Activated CD4-positive, alpha-beta T cell treated with anti-CD3 and anti-CD28 coated beads for 1 hour (primary cell): ENCODE results near the gene SIGLEC10.
"Not testable (repeated sequence)": the region's sequence is repeated elsewhere in the genome, so short reads cannot be mapped to it uniquely, and the experiment has no call there.

Experiments used
- DNase-seq: peaks from one replicate; pipeline ENCODE4 v3.0.0-alpha.2; 2020

The SIGLEC10 gene, protein sequence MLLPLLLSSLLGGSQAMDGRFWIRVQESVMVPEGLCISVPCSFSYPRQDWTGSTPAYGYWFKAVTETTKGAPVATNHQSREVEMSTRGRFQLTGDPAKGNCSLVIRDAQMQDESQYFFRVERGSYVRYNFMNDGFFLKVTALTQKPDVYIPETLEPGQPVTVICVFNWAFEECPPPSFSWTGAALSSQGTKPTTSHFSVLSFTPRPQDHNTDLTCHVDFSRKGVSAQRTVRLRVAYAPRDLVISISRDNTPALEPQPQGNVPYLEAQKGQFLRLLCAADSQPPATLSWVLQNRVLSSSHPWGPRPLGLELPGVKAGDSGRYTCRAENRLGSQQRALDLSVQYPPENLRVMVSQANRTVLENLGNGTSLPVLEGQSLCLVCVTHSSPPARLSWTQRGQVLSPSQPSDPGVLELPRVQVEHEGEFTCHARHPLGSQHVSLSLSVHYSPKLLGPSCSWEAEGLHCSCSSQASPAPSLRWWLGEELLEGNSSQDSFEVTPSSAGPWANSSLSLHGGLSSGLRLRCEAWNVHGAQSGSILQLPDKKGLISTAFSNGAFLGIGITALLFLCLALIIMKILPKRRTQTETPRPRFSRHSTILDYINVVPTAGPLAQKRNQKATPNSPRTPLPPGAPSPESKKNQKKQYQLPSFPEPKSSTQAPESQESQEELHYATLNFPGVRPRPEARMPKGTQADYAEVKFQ

DNA sequence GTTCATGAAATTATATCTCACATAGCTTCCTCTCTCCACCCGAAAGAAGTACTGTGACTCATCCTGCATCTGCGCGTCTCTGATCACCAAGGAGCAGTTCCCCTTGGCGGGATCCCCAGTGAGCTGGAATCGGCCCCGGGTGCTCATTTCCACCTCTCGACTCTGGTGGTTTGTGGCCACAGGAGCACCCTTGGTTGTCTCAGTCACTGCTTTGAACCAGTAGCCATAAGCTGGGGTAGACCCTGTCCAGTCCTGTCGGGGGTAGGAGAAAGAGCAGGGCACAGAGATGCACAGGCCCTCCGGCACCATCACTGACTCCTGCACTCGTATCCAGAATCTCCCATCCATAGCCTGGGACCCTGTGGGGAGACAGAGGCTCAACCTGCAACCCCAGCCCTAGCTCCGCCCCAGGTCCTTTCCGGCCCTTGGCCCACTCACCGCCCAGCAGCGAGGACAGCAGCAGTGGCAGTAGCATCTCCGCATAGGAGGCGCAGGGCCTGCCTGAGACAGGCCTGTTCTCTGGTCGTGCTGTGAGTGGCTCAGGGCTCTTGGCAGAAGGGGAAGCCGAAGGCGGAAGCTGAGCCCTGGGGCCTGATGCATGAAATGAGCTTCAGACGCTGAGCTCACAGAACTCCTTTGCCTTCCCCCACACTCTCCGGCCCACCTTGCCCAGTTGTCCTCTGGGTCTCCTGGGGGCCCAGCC, at the start of gene SIGLEC10:
Gene SIGLEC10, minus strand, starts transcription at position 536 of the 703 bp plus-strand sequence. Its CDS starts 61 bp downstream, at position 475.
- DNase-seq = no peak

DNA sequence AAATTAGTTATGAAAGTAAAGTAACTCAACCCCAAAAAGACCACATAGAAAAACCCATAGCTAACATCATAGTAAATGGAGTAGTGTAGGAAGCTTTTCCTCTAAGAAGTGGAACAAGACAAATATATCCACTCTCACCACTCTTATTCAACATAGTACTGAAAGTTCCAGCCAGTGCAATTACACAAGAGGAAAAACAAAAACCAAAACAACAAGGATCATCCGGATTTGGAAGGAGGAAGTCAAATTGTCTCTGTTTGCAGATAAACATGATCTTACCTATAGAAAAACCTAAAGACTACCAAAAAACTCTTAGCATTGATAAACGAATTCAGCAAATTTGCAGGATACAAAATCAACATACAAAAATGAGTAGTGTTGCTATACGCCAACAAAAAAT, 49.3 kb upstream of the SIGLEC10 start:
- DNase-seq = no peak

DNA sequence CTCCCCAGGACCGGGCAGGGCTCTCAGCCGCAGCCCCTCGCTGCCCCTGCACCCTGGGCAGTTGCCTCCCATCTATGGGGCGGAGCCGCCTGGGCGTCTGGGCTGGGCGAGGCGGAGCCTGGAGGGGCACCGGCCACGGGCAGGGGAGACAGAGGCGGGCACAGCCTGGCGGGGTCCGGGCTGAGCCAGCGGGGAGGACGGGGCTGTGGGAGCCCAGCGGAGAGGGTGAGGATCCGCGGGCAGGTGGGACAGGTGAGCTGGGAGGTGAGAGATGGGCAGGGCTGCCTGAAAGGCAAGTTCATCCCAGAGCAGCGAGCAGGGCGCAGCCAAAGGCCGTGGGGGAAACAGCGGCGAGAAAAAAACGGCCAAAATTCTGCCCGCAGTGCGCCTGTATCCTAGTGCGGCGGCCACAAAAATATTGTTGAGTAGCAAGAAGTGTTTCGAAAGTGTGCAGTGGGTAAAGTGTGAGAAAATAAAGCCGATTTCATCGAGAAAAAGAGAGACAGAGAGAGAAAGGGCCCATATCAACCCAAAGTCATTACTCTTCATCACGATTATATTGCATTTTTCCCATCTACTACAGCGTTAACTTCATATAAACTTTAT, 46.6 kb upstream of the SIGLEC10 start:
- not testable (repeated sequence) for DNase-seq

- DNase-seq = no peak
Observed at GRCh38 chr19:51462681-51463080, 45.2 kb upstream of the SIGLEC10 start.

- DNase-seq = no peak
Observed at GRCh38 chr19:51462276-51462675, 44.8 kb upstream of the SIGLEC10 start.

- DNase-seq = no peak
Observed at GRCh38 chr19:51461723-51462161, 44.3 kb upstream of the SIGLEC10 start.

- DNase-seq = no peak
Observed at GRCh38 chr19:51460164-51460992, 42.9 kb upstream of the SIGLEC10 start.

DNA sequence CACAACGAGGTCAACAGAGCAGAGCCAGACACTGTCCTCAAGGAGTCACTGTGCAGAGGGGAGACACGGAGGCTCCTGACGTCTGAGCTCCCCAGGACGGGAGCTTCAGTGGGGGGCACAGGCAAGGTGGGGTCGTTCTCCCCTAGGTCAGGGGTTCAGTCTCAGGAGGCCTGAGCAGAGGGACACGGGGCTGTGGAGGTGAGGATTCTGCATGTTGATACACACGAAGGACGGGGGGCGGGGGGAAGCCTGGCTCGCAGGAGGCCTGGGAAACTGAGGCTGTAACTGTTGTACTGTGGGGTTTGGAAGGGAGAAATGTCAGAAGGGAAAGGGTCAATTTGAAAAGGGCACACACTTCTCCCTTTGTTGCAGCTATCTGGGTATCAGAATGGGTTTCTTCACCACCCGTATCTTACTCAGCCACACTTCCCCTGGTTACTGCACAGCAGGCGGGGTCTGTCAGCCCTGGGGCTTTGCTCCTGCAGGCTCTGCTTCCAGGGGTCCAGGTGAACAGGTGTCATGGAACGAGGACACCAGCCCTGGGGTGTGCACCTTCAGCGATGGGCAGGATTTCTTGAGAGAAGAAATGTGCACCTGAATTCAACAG, 41.6 kb upstream of the SIGLEC10 start:
- no peak for DNase-seq

DNA sequence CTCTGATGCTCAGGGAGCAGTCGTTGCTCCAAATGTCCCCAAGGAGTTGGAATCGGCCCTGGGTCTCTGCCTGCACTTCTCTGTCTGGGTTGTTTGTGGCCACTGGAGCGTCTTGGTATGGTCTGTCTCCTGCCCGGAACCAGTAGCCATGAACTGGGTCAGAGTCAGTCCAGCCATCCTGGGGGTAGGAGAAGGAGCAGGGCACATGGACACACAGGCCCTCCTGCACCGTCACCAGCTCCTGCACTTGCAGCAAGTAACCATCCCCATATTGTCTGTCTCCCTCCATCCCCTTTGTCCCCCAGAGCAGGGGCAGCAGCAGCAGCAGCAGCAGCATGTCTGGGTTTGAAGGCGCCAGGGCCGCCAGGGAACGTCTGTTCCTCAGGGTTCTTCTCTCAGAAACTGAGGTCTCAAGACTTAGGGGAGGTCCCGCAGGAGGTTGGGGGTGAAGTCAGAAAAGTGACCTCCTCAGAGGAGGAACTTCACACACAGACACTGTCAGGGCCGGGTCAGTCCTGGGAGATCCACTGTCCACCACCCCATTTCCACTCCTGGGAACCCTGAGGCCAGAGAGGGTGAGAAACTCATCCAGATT, 40.7 kb upstream of the SIGLEC10 start, which contains the start of gene SIGLEC8:
Gene SIGLEC8, minus strand, starts transcription at position 404 of the 595 bp plus-strand sequence. Its CDS starts 67 bp downstream, at position 337.
- no peak for DNase-seq

DNA sequence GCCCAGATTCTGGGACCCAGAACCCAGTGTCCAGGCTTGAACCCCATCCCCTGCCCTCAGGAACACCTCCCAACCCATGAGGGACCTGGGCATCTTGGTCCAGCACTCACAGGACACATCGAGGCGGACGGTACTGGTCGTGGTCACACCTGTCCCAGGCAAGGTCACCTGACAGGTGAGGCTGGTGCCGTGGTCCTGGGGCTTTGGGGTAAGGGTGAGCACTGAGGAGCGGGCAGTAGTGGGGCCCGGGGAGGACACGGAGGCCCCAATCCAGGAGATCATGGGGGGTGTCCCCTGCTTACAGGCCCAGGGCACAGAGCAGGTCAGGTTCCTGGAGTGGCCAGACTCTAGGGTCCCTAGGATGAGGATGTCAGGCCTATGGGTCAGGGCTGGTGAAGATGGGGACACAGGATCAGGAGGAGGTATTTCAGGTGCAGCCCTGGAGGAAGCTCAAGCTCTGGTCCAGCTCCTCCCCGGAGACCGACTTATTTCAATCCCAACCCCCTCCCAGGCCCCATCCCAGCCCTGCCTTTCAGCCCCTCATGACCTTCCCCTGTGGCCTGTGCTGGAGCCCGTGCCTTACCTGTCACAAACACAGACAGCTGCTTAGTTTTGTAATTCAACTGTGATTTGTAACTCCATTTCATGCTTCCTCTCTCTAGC, 40.0 kb upstream of the SIGLEC10 start:
- no peak for DNase-seq

DNA sequence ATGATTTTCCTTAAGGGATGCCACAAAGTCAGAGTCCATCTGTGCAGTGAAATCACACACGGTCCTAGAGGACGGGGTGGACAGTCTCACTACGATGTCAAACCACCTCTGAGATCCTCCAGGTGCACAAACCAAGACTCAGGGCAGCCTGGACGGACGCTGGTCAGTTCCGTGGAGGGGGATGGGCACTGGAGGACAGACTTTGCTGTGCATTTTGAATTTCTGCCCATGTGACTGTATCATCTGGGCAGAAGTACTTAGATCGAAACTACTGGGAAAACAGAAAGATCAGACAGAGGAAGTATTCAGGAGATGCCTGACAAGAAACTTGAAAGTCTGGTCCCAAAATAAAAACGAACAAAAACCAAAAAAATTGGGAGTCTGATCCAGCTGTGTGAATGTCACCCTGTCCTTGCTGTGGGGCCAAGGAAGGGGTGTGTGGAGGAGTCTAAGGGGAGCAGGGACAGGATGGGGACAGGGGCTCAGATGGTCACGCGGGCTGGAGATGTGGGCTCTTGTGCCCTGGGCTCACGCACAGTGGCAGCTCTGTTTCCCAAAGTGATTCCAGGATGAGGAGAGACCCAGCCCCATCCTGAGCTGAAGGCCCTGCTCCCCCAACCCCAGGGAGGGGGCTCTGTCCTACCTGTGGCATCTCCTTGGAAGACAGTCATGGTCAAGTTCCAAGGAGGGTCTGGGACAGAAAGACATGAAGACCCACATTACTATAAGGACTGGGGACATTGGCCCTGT, 39.3 kb upstream of the SIGLEC10 start:
- DNase-seq = no peak

DNA sequence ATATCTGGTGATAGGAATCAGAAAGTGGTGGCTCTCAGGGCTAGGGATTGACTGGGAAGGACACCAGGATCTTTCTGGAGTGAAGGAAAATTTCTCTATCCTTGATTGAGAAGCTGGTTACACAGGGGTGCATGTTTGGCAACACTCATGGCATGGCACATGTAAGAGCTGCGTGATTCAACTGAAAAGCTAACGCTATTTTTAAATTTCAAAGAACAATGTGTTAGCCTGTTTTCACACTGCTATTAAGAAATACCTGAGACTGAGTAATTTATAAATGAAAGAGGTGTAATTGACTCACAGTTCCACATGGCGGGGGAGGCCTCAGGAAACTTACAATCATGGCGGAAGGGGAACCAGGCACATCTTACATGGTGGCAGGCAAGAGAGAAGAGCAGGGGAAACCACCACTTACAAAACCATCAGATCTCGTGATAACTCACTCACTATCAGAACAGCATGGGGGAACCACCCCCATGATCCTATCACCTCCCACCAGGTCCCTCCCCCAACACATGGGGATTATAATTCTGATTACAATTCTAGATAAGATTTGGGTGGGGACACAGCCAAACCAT, 33.4 kb upstream of the SIGLEC10 start:
- no peak for DNase-seq

DNA sequence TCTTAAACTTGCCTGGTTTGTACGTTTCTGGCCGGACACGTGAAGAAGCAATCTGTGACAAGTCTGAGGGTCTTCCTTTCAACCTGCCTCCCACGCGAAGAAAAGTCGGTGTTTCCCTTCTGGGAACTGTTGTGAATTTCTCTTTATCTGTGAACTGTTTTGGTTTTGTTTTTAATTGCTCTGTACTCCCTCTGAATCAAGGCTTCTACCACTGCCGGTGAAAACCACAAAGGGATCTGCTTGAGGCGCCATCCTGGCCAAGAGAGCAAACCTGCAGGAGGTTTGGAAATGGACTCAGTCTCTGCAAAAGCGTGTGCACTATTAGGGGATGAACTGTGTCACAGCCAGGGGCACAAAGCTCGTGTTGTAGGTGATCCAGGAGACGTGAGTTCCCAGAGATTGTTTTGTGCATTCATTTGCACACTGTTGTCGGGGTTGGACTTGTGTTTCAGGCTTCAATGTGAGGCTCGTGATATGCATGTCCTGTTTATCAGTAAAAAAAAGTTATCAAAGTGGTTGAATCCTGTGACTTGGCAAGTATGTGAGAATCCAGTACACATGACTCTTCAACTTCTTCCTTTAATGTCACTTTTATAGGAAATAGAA, 31.1 kb upstream of the SIGLEC10 start:
- DNase-seq = no peak

DNA sequence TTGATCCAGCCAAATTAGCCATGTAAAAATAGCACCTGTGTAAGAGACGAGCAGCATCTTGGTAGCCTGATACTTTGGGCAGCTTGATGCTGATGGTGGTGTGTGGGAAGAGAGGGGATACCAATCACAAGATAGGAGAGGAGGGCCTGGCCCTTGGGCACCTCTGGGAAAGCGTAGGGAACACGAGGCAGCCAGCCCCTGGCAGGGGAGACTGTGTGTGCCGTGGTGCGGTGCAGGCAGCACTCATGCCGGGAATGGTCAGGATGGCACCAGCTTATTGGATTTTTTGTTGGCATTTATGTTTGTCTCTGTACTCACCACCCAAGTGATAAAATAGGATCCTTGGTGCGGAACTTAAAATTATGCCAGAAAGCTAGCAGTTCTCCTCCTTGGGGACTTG, 30.6 kb upstream of the SIGLEC10 start:
- DNase-seq = no peak

DNA sequence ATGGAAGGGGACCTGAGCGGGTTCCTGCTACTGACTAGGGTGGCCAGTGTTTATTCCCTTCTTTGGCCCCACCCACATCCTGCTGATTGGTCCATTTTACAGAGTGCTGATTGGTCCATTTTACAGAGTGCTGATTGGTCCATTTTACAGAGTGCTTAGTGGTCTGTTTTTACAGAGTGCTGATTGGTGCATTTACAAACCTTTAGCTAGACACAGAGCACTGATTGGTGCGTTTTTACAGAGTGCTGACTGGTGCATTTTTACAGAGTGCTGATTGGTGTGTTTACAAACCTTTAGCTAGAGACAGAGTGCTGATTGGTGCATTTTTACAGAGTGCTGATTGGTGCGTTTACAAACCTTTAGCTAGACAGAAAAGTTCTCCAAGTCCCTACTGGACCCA, 30.1 kb upstream of the SIGLEC10 start:
- DNase-seq = not testable (repeated sequence)

DNA sequence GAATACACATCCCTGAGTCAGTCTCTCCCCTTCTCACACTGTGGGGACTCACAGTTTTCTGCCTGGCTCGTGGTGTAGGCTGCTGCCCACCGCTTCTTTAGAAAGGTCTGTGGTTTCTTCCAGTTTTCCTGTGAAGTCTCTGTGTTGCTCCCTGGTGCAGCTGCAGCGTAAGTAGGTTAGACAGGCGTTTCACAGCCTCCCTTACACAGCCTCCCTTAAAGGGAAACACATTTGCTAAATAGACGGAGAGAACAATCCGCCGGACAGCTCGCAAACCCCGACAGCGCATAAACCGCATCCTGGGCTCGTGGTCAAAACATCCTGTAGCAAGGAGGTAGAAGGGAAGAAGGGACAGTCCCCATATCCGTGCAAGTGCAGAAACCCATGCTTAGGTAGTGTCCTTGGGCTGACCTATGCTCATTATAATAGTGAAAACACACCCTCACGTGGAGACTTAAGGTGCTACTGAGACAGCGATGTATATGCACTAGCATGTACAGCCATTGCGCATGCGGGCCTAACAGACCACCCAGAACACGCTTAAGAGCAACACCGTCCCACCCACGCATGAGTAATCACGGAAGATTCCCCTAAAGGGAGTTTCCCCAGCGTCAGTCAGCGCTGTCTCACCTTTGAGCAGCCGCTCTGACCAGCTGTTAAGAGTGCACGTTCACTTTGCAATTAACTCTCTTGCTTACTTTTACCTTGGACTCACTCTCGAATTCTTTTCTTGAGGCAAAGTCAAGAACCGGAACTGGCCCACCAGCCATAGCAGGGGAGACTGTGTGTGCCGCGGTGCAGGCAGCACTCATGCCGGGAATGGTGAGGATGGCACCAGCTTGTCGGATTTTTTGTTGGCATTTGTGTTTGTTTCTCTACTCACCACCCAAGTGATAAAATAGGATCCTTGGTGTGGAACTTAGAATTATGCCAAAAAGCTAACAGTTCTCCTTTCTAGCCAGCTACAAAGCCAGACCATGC, 24.3 kb upstream of the SIGLEC10 start:
- DNase-seq = peak; percentile 78

- no peak for DNase-seq
Observed at GRCh38 chr19:51440846-51441409, 23.5 kb upstream of the SIGLEC10 start.
